LHCN-M2 (cell line): ENCODE results near the gene ABTB2. TPM values are rescaled to one million over a fixed set of nuclear protein-coding genes. Genes with fewer than 3 reads are reported as not detected.

Experiments used
- DNase-seq: peaks from one replicate; pipeline ENCODE4 v3.0.0-alpha.2; 2012; ENCODE audit warnings: low read depth
- total RNA-seq: library from RNA; depleted of rRNA; stranded (reverse); fragments of >200 nt; gene quantifications from 2 replicates; pipeline ENCODE4 v1.2.3, GENCODE V29; 2014

Gene ABTB2
- total RNA-seq, 1 experiment from 2014 or later, result 1.5 TPM

- no peak for DNase-seq
These were observed 207.2 kb downstream of the ABTB2 start for GRCh38 chr11:34150494-34151151.

GRCh38 chr11:34149786-34150185, 208.0 kb downstream of the ABTB2 start:
- no peak for DNase-seq

DNA sequence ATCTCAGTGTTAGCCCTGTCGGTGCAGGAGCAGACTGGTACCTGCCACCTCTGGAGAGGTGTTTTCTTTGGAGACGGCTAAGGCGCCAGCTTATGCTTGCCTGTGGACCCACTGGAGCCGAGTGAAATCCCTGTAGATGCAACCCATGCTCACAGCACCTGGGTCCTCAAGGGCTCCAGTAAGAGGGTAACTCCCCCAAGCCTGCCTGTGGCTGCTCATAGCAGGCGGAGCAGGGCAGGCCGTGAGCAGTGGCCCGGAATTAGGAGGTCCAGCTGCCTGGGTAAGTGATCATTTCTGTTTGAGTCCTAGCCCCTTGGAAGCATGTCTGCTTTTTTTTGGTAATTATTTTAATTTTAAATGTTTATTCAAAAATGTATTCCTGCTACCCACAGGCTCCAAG, 208.5 kb downstream of the ABTB2 start:
- DNase-seq, result no peak

DNA sequence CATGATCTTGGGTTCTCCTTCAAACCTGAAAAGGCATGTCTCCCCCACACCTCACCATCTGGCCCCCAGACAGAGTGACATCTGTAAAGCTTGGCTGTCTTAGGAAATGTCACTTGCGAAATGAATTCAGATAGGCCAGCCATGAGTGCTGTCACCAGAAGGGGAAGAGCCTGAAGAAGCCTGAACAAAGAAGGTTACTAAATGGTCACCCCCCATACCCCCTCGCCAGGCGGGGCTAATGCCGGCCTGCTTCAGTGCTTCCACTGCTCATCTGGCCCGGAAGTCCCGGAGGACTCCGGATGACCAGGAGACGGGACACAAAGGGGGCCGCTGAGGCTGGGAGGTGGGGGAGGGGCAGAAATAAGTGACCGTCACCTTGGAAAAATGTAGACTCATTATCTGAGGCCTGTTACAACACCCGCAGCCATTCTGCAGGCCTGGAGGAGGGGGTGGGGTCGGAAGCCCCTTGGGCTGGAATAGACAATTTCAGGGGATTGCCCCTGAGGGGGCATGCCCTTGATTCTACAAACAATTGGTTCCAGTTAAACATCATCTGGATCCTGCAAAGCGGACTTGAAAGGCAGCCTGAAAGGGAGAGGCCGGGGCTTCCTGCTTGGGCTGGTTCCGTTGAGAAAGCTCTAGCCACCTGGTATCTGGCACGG, 209.2 kb downstream of the ABTB2 start:
- no peak for DNase-seq

DNA sequence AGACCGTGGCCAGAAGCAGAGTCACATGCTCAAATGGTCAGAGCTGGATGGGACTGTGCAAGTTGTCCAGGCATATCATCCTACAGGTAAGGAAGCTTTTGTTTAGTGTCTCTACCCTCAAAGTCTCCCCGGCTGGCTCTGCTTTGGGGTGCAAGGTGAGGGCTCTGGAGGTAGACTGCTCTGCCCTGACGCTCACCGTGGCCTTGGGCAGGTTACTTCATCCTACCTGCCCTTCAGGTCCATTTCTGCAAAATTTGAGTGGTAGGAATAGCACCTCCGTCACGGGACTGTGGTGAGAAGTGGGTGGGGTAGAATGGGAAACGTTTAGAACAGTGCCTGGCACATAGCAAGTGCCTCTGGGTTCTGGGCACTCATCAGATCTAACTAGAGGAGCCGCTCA, 210.2 kb downstream of the ABTB2 start:
- DNase-seq, result no peak

- DNase-seq, result no peak
These were observed 210.9 kb downstream of the ABTB2 start for GRCh38 chr11:34146866-34147265.

- DNase-seq, result no peak
These were observed 211.4 kb downstream of the ABTB2 start for GRCh38 chr11:34146411-34146810.

DNA sequence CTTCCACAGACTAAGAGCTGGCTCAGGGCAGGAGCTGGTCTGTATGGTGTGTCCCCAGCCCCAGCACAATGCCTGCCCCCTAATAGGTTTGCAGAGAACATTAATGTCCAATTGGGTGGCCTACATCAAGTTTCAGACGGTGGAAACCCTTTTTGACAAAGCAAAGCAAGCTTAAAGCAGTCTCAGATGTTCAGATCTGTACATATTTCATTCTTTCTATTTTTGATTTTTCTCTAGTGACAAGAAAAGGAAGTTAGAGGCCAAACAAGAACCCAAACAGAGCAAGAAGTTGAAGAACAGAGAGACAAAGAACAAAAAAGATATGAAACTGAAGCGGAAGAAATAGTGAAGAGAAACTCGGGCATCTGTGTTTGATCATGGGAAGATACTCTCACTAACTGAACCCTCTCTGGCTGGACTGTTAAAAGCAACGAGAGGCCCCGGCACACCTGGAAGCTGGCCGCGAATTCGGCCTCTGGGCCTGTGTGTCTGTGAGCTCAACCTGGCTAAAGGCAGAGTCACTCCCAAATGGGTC, 211.9 kb downstream of the ABTB2 start:
- DNase-seq, result no peak

DNA sequence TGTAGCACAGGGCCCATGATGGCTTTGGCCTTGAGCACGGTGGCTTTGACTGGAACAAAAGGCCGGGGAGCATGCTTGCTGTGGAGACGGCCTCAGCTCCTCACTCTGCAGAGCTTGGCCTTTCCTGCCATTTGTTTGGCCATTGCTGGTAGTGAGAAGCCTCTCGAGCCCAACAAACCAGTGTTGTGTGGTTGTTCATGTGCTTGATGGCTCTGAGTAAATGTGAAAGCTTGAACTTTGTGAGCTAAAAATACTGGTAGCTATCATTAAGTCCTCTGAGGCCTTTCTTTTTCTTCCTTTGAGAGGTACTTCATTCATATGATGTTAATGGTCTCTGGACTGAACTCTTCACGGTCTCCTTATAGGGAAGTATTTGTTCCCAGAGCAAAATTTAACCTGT, 212.7 kb downstream of the ABTB2 start:
- DNase-seq, result no peak

GRCh38 chr11:34143048-34143447, 214.8 kb downstream of the ABTB2 start:
- no peak for DNase-seq

DNA sequence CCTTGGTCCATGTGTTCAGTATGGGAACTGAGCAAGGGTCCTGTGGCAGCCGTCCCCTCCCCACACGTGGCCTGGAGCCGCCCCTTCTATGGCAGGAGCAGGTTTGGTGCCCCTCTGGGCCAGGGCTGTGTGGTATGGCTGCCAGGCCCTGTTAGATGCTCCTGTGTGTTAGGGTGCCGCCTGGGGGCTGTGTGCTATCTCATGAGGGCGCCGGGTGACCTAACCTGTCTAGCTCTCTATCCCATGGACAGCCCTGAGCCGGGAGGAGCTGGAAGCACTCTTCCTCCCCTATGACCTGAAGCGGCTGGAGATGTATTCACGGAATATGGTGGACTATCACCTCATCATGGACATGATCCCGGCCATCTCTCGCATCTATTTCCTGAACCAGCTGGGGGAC, 217.7 kb downstream of the ABTB2 start:
- no peak for DNase-seq

DNA sequence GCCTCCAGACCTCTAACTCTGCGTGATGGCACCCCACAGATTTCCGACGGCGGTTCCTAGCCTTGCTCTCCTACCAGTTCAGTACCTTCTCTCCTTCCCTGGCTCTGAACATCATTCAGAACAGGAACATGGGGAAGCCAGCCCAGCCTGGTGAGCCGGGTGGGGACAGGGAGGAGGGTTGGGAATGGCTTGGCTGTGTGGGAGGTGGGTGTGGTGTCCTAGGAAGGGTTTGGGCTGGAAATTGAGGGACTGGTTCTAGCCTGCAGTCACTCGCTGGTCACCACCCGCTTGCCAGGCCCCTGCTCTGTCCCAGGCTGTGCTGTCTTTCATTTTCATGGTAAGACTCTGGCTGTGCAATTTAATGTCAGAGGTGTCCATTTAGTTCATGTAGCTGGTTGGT, 218.5 kb downstream of the ABTB2 start:
- DNase-seq, result no peak

- DNase-seq, result no peak
These were observed 221.4 kb downstream of the ABTB2 start for GRCh38 chr11:34136420-34136819.

- no peak for DNase-seq
These were observed 222.4 kb downstream of the ABTB2 start for GRCh38 chr11:34135439-34135838.

DNA sequence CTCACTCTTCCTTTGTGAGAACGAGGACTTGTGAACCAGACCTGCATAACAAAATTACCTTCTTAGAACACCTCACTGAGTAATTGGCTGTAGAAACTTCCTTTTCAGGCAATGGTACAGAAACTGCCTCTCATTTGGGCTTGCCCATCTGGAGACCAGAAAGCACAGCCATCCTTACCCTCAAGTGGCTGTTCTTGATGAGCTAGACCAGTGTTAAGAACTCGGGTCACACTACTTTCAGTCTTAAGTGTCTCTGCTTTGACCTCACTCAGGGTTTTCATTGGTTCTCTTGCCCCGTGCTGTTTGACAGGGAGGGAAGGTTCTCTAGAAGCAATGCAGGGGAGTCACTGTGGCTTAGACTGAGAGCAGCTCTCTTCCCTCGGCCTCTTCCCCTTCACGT, 223.0 kb downstream of the ABTB2 start:
- no peak for DNase-seq

- DNase-seq, result no peak
These were observed 225.4 kb downstream of the ABTB2 start for GRCh38 chr11:34132261-34132965.

- no peak for DNase-seq
These were observed 229.0 kb downstream of the ABTB2 start for GRCh38 chr11:34128824-34129223.

GRCh38 chr11:34126959-34127848, 230.6 kb downstream of the ABTB2 start:
- DNase-seq, result peak; percentile 17

DNA sequence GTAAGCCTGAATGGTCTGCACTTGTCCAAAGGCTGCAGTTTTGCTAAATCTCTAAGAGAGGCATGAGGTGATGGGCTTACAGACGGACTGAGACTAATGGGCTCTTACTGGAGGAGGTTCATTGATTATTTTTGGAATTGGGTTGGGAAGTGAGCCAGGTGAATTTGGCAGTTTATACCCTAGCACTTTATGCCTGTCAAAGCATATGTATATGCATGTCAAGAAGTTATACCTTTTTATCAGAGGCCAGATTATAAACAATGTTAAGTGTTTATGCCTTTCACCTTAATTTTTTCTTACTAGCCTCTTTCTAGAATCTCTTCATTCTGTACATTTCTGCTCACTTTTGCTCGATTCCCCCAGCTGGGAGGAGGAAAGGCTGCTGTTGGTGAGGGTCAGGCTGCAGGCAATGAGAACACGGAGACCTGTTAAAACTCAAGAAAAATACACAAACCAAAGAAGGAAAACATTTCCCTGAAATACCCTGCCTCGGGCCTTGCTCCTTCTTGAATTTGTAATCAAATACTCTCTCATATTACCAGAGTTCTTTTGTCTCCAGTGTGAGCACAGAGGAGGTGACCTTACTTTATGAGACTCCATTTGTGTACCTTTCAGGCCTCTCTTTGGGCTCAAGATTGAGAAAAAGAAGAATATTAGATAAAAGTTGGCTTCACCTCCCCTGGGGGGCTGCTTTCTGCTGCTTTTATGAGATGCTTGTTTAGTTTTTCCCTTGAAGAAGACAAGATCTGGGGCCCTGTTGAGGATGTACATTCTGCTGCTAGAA, 232.7 kb downstream of the ABTB2 start:
- DNase-seq, result no peak

- DNase-seq, result no peak
These were observed 237.2 kb downstream of the ABTB2 start for GRCh38 chr11:34120651-34121050.

GRCh38 chr11:34114471-34114870, 243.3 kb downstream of the ABTB2 start:
- no peak for DNase-seq
